Measurements from ENCODE around the gene SIL1. TPM values are rescaled to one million over a fixed set of nuclear protein-coding genes. Genes with fewer than 3 reads are reported as not detected.

The SIL1 gene
- total RNA-seq, 1 experiment from 2014 or later, result 22.0 TPM

GRCh38 chr5:139064613-139065012 lies 133.6 kb downstream of the SIL1 start:
- Histone ChIP-seq H3K27me3 (replicated peaks; ENCODE audit: insufficient read depth, low read depth, low read length, poor library complexity) (no peaks in the 10 kb centered on the region), H3K27ac (ENCODE audit: low read depth, low read length, poor library complexity, severe bottlenecking) (no peak overlapping the region), H3K36me3 (ENCODE audit: insufficient read depth, low read length, poor library complexity, severe bottlenecking) (no peaks in the 10 kb centered on the region), H3K9me3 (ENCODE audit: low read depth, low read length, poor library complexity, severe bottlenecking) (no peaks in the 10 kb centered on the region), H3K4me3 (ENCODE audit: low read depth, low read length, poor library complexity, severe bottlenecking) (no peak overlapping the region), H3K4me1 (ENCODE audit: insufficient read depth, low read length, poor library complexity, severe bottlenecking) (peaks cover 14% of the 10 kb centered on the region)
- ChIA-PET POLR2A (ENCODE audit: low non-redundant PET) (no interaction called here), CTCF (no interaction called here)
- no peak for TF ChIP-seq CTCF (conservative IDR thresholded peaks at IDR 0.05; ENCODE audit: low read depth, low read length)
- TF ChIP-seq EZH2 (IDR thresholded peaks at IDR 0.05; ENCODE audit: borderline replicate concordance, low read depth, low read length, poor library complexity, severe bottlenecking), result no peak
- BruUV-seq (replicated peaks), result no TSS peak
- intact Hi-C loops (cut with micrococcal nuclease; ENCODE audit: unreplicated experiment), result no loop called here
- DNase-seq (ENCODE audit: low spot score), result no peak

GRCh38 chr5:139063664-139064054 lies 134.5 kb downstream of the SIL1 start:
- peaks cover 14% of the 10 kb centered on the region for H3K4me1 ChIP-seq (ENCODE audit: insufficient read depth, low read length, poor library complexity, severe bottlenecking)
- no TSS peak for BruUV-seq (replicated peaks)
- no peaks in the 10 kb centered on the region for H3K9me3 ChIP-seq (ENCODE audit: low read depth, low read length, poor library complexity, severe bottlenecking)
- POLR2A ChIA-PET (ENCODE audit: low non-redundant PET), result no interaction called here
- TF ChIP-seq EZH2 (IDR thresholded peaks at IDR 0.05; ENCODE audit: borderline replicate concordance, low read depth, low read length, poor library complexity, severe bottlenecking), result no peak
- TF ChIP-seq CTCF (conservative IDR thresholded peaks at IDR 0.05; ENCODE audit: low read depth, low read length), result no peak
- no peak overlapping the region for H3K4me3 ChIP-seq (ENCODE audit: low read depth, low read length, poor library complexity, severe bottlenecking)
- H3K36me3 ChIP-seq (ENCODE audit: insufficient read depth, low read length, poor library complexity, severe bottlenecking), result no peaks in the 10 kb centered on the region
- intact Hi-C loops (cut with micrococcal nuclease; ENCODE audit: unreplicated experiment), result no loop called here
- no peaks in the 10 kb centered on the region for H3K27me3 ChIP-seq (replicated peaks; ENCODE audit: insufficient read depth, low read depth, low read length, poor library complexity)
- H3K27ac ChIP-seq (ENCODE audit: low read depth, low read length, poor library complexity, severe bottlenecking), result no peak overlapping the region
- no peak for DNase-seq (ENCODE audit: low spot score)
- CTCF ChIA-PET, result no interaction called here

GRCh38 chr5:139062910-139063663 lies 135.1 kb downstream of the SIL1 start:
- peaks cover 14% of the 10 kb centered on the region for H3K4me1 ChIP-seq (ENCODE audit: insufficient read depth, low read length, poor library complexity, severe bottlenecking)
- no peak overlapping the region for H3K27ac ChIP-seq (ENCODE audit: low read depth, low read length, poor library complexity, severe bottlenecking)
- DNase-seq (ENCODE audit: low spot score), result no peak
- no peak overlapping the region for H3K4me3 ChIP-seq (ENCODE audit: low read depth, low read length, poor library complexity, severe bottlenecking)
- H3K9me3 ChIP-seq (ENCODE audit: low read depth, low read length, poor library complexity, severe bottlenecking), result no peaks in the 10 kb centered on the region
- TF ChIP-seq EZH2 (IDR thresholded peaks at IDR 0.05; ENCODE audit: borderline replicate concordance, low read depth, low read length, poor library complexity, severe bottlenecking), result no peak
- no peak for TF ChIP-seq CTCF (conservative IDR thresholded peaks at IDR 0.05; ENCODE audit: low read depth, low read length)
- BruUV-seq (replicated peaks), result no TSS peak
- intact Hi-C loops (cut with micrococcal nuclease; ENCODE audit: unreplicated experiment), result no loop called here
- POLR2A ChIA-PET (ENCODE audit: low non-redundant PET), result no interaction called here
- CTCF ChIA-PET, result no interaction called here
- no peaks in the 10 kb centered on the region for H3K27me3 ChIP-seq (replicated peaks; ENCODE audit: insufficient read depth, low read depth, low read length, poor library complexity)
- no peaks in the 10 kb centered on the region for H3K36me3 ChIP-seq (ENCODE audit: insufficient read depth, low read length, poor library complexity, severe bottlenecking)
